ENCODE measurements around the gene RNF6.

RNF6 gene

GRCh38 chr13:26197298-26197697 is 24.8 kb downstream of the RNF6 start:
- no peak overlapping the region for H3K4me3 ChIP-seq (ENCODE audit: low read depth, low read length)
- in situ Hi-C loops (cut with HindIII; ENCODE audit: low sequenced_read_pairs), result no loop called here
- no peak for DNase-seq (ENCODE audit: low read depth, low spot score)
- no peak for TF ChIP-seq CTCF (IDR thresholded peaks at IDR 0.05; ENCODE audit: low read depth, low read length)

DNA sequence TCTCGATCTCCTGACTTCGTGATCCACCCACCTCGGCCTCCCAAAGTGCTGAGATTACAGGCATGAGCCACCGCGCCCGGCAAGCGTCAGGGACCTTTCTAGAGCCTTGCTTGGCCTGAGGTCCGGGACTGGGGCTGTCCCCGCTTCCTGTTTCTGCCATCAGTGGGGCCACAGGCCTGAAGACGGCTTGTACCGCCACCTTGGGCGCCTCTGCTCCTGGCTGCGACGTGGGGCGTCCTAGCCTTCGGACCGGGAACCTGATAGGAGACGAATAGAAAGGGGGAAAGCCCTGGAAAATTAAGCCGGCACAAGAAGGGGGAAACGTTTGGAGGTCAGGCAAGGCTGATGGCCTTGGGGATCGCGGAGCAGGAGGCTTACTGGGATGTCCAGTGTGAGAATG is 35.1 kb downstream of the RNF6 start:
- DNase-seq (ENCODE audit: low read depth, low spot score), result no peak
- in situ Hi-C loops (cut with HindIII; ENCODE audit: low sequenced_read_pairs), result no loop called here
- TF ChIP-seq CTCF (IDR thresholded peaks at IDR 0.05; ENCODE audit: low read depth, low read length), result no peak
- H3K4me3 ChIP-seq (ENCODE audit: low read depth, low read length), result peak overlapping the region; percentile 38

DNA sequence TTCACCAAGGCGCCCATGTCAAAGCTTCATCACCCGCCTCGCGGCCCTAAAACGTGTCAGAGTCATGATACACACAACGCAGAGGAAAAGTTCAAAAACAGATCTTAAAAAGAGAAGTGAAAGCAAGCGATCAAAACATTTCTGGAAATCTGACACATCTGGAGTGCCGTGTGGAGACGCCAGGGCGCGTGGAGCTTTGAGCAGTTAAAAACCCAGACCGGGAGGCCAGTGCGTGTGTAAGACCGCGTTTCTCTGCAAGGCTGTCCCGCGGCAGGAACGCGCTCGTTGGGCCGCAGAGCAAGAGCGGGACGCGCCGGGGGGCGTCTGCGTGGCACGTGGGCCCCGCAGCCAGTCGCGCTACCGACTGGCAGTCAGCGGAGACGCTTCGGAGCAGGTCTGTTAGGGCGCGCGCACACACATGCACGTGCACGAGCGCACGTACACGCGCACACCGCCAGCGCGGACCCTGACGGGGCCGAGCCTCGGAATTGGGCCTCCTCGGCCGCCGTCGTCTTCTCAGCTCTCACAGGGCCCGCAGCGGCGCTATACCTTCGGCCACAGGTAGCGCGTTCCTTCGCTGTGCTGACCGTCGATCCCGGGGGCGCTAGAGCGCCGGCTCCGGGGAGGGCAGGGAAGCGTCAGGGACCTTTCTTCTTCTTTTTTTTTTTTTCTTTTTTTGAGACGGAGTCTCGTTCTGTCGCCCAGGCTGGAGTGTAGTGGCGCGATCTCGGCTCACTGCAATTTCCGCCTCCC is 35.8 kb downstream of the RNF6 start:
- H3K4me3 ChIP-seq (ENCODE audit: low read depth, low read length), result peak overlapping the region; percentile 56
- peak; percentile 48 for TF ChIP-seq CTCF (IDR thresholded peaks at IDR 0.05; ENCODE audit: low read depth, low read length)
- in situ Hi-C loops (cut with HindIII; ENCODE audit: low sequenced_read_pairs), result no loop called here
- DNase-seq (ENCODE audit: low read depth, low spot score), result peak; percentile 90

GRCh38 chr13:26185720-26186117 is 36.4 kb downstream of the RNF6 start:
- peak overlapping the region; percentile 56 for H3K4me3 ChIP-seq (ENCODE audit: low read depth, low read length)
- DNase-seq (ENCODE audit: low read depth, low spot score), result no peak
- in situ Hi-C loops (cut with HindIII; ENCODE audit: low sequenced_read_pairs), result no loop called here
- TF ChIP-seq CTCF (IDR thresholded peaks at IDR 0.05; ENCODE audit: low read depth, low read length), result no peak

GRCh38 chr13:26184791-26185250 is 37.3 kb downstream of the RNF6 start:
- H3K4me3 ChIP-seq (ENCODE audit: low read depth, low read length), result no peak overlapping the region
- in situ Hi-C loops (cut with HindIII; ENCODE audit: low sequenced_read_pairs), result no loop called here
- peak; percentile 93 for TF ChIP-seq CTCF (IDR thresholded peaks at IDR 0.05; ENCODE audit: low read depth, low read length)
- DNase-seq (ENCODE audit: low read depth, low spot score), result peak; percentile 74

DNA sequence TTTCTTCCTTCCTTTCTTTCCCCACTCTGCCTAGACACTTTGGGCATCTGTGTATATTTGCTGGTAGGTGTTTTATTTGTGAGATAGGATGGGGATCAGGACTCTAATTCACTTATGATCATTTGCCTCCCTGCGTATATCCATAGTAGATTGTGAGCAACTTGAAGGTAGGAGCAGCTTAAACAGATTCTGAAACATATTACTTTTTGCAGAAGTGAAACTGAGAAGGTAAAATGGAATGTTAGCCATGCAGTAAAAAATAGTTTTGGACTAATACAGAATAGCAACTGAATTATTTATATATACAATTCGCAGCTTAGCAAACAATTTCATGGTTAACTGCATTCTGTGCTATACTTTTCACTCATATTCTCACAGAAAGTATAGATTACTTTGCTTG is 38.7 kb downstream of the RNF6 start:
- no peak for TF ChIP-seq CTCF (IDR thresholded peaks at IDR 0.05; ENCODE audit: low read depth, low read length)
- no peak overlapping the region for H3K4me3 ChIP-seq (ENCODE audit: low read depth, low read length)
- no peak for DNase-seq (ENCODE audit: low read depth, low spot score)
- in situ Hi-C loops (cut with HindIII; ENCODE audit: low sequenced_read_pairs), result no loop called here
